IMR-90 (cell line): ENCODE measurements around the gene PRPF40B.

Experiments
- BHLHE40 ChIP-seq: fragments of 150-350 bp; IDR thresholded peaks from 2 replicates; pipeline ENCODE4 v1.6.1; 2016; ENCODE audit warnings: mild to moderate bottlenecking, low read depth, low read length
- CEBPB ChIP-seq: IDR thresholded peaks from 2 replicates; pipeline ENCODE4 v1.6.1; 2012; ENCODE audit warnings: low read depth, low read length, improper control_type of control experiment
- CTCF ChIP-seq: conservative IDR thresholded peaks from 2 replicates; pipeline ENCODE4 v1.5.1; 2012; ENCODE audit warnings: mild to moderate bottlenecking, low read depth, low read length, improper control_type of control experiment
- FOS ChIP-seq: fragments of 150-350 bp; IDR thresholded peaks from 2 replicates; pipeline ENCODE4 v1.6.1; 2016; ENCODE audit warnings: low read depth, low read length
- MXI1 ChIP-seq: IDR thresholded peaks from 2 replicates; pipeline ENCODE4 v1.6.1; 2012; ENCODE audit warnings: low read depth, mild to moderate bottlenecking, low read length, moderate library complexity, borderline replicate concordance
- POLR2A ChIP-seq: IDR thresholded peaks from 2 replicates; pipeline ENCODE4 v1.6.1; 2012; ENCODE audit warnings: mild to moderate bottlenecking, low read depth, low read length
- RAD21 ChIP-seq: IDR thresholded peaks from 2 replicates; pipeline ENCODE4 v1.6.1; 2012; ENCODE audit warnings: low read length, improper control_type of control experiment
- RCOR1 ChIP-seq: IDR thresholded peaks from 2 replicates; pipeline ENCODE4 v1.6.1; 2012; ENCODE audit warnings: mild to moderate bottlenecking, low read length, improper control_type of control experiment; ENCODE audit not compliant: insufficient replicate concordance
- RFX5 ChIP-seq: IDR thresholded peaks from 2 replicates; pipeline ENCODE4 v1.8.0; 2012; ENCODE audit warnings: low read depth, mild to moderate bottlenecking, low read length, moderate library complexity
- SMC3 ChIP-seq: fragments of 150-350 bp; IDR thresholded peaks from 2 replicates; pipeline ENCODE4 v1.6.1; 2016; ENCODE audit warnings: low read depth, mild to moderate bottlenecking, antibody characterized with exemption, low read length, moderate library complexity
- TF ChIP-seq, protein P1 (sequence below): fragments of 150-350 bp; IDR thresholded peaks from 2 replicates; pipeline ENCODE4 v1.6.1; 2016; ENCODE audit warnings: low read depth, mild to moderate bottlenecking, low read length, moderate library complexity, borderline replicate concordance

- TF ChIP-seq CTCF = no peak
- TF ChIP-seq RCOR1 = no peak
- no peak for TF ChIP-seq BHLHE40
- TF ChIP-seq RAD21 = no peak
- no peak for TF ChIP-seq SMC3
- TF ChIP-seq MXI1 = no peak
- TF ChIP-seq FOS = no peak
- TF ChIP-seq POLR2A = no peak
- no peak for TF ChIP-seq RFX5
- TF ChIP-seq CEBPB = no peak
- TF ChIP-seq, protein P1, sequence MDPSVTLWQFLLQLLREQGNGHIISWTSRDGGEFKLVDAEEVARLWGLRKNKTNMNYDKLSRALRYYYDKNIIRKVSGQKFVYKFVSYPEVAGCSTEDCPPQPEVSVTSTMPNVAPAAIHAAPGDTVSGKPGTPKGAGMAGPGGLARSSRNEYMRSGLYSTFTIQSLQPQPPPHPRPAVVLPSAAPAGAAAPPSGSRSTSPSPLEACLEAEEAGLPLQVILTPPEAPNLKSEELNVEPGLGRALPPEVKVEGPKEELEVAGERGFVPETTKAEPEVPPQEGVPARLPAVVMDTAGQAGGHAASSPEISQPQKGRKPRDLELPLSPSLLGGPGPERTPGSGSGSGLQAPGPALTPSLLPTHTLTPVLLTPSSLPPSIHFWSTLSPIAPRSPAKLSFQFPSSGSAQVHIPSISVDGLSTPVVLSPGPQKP = no peak
Measured at GRCh38 chr12:49642370-49642802, 19.0 kb downstream of the PRPF40B start.
